Right lobe of liver (tissue), 4 donors: ENCODE results near the gene SMARCC1.

Source experiments
- POLR2A ChIP-seq: fragments of 450-650 bp; IDR thresholded peaks from one replicate; pipeline ENCODE4 v1.6.1; 2017; ENCODE audit warnings: antibody characterized with exemption, mild to moderate bottlenecking
- TF ChIP-seq, protein P1 (sequence below), 4 donors: fragments of 200-600 bp in 3 of 4; fragments of 450-650 bp in 1 of 4; IDR thresholded peaks; one replicate each; pipeline versions ENCODE4 v1.5.1 to v1.8.0; 2016 to 2022; ENCODE audit warnings: antibody characterized with exemption in 4 of 4, mild to moderate bottlenecking in 2 of 4
- donor health status: DM: no; HTN: no; CAD: no.
- donor health status: DM: no; HTN: no; CAD: no.
- donor health status: DM: no; HTN: yes; CAD: no.

- TF ChIP-seq, protein P1, sequence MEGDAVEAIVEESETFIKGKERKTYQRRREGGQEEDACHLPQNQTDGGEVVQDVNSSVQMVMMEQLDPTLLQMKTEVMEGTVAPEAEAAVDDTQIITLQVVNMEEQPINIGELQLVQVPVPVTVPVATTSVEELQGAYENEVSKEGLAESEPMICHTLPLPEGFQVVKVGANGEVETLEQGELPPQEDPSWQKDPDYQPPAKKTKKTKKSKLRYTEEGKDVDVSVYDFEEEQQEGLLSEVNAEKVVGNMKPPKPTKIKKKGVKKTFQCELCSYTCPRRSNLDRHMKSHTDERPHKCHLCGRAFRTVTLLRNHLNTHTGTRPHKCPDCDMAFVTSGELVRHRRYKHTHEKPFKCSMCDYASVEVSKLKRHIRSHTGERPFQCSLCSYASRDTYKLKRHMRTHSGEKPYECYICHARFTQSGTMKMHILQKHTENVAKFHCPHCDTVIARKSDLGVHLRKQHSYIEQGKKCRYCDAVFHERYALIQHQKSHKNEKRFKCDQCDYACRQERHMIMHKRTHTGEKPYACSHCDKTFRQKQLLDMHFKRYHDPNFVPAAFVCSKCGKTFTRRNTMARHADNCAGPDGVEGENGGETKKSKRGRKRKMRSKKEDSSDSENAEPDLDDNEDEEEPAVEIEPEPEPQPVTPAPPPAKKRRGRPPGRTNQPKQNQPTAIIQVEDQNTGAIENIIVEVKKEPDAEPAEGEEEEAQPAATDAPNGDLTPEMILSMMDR (IDR thresholded peaks at IDR 0.05), result no peak
- TF ChIP-seq POLR2A, result no peak
Observed at GRCh38 chr3:47746264-47746663, 35.4 kb downstream of the SMARCC1 start.
